K562 (cell line): ENCODE measurements around the gene TIGD1. TPM values are rescaled to one million over a fixed set of nuclear protein-coding genes. Genes with fewer than 3 reads are reported as not detected.

Source experiments
- ATAC-seq: fragments of 200-7000 bp; cut with Tn5 transposase; 3 replicates; pipeline ENCODE4 v1.9.1; 2020; ENCODE audit warnings: moderate library complexity
- BruUV-seq: library from RNA; stranded (reverse); fragments of 400-500 nt; replicated peaks from 2 replicates; lab custom pipeline; 2021; lab: Mats Ljungman, UMichigan
- CTCF ChIA-PET: fragments of 300-600 bp; formaldehyde crosslinking; extraction: SDS; loops from one replicate; lab custom pipeline; 2021; ENCODE audit warnings: low intra/inter-chr PET ratio; lab: Yijun Ruan, JAX
- POLR2A ChIA-PET: fragments of 300-600, 350-650 bp; sonication (Branson Sonifier 250); formaldehyde crosslinking; extraction: SDS; loops from one replicate; lab custom pipeline; 2021; ENCODE audit warnings: antibody characterized with exemption, inconsistent platforms; lab: Yijun Ruan, JAX
- DNase-seq, 4 experiments: peaks; one replicate each; pipeline versions ENCODE4 v3.0.0 to v3.0.0-alpha.2; 2011 to 2018; ENCODE audit warnings: low spot score in 3 of 4, mixed read lengths in 3 of 4; ENCODE audit errors: extremely low read depth in 1 of 4
- FAIRE-seq: peaks from 2 replicates; lab custom pipeline; 2011; peaks lifted over from hg19 to GRCh38; lab: Jason Lieb, UNC
- H2AFZ ChIP-seq: 2 replicates; pipeline ENCODE4 v1.6.0; 2011; ENCODE audit warnings: low read depth, low read length, control low read depth, inconsistent platforms
- H3K27ac ChIP-seq: fragments of 200-600 bp; 3 replicates; pipeline ENCODE4 v1.8.0; 2011; ENCODE audit warnings: low read depth, mild to moderate bottlenecking, control low read depth, inconsistent platforms, low read length, moderate library complexity, mixed read lengths; ENCODE audit errors: extremely low read depth
- H3K27me3 ChIP-seq, 2 experiments: fragments of 300-600 bp in 1 of 2; 2 replicates in 1 of 2; 3 replicates in 1 of 2; pipeline versions ENCODE4 v1.6.0 to v1.8.0; 2011; ENCODE audit warnings: inconsistent platforms in 2 of 2, low read length in 2 of 2, mild to moderate bottlenecking in 1 of 2, mixed read lengths in 1 of 2, moderate library complexity in 1 of 2; ENCODE audit not compliant: control insufficient read depth in 2 of 2, insufficient read depth in 2 of 2
- H3K36me3 ChIP-seq: fragments of 300-600 bp; 3 replicates; pipeline ENCODE4 v1.8.0; 2011; ENCODE audit warnings: mild to moderate bottlenecking, low read length, inconsistent platforms; ENCODE audit not compliant: control insufficient read depth, insufficient read depth
- H3K4me1 ChIP-seq, 2 experiments: fragments of 200-600 bp in 1 of 2; replicated peaks in 1 of 2; 2 replicates in 1 of 2; 3 replicates in 1 of 2; pipeline versions ENCODE4 v1.5.1 to v1.8.0; 2011; ENCODE audit warnings: inconsistent platforms in 2 of 2, low read length in 2 of 2, mild to moderate bottlenecking in 1 of 2, mixed read lengths in 1 of 2, moderate library complexity in 1 of 2; ENCODE audit not compliant: control insufficient read depth in 2 of 2, insufficient read depth in 2 of 2
- H3K4me2 ChIP-seq: 2 replicates; pipeline ENCODE4 v1.6.1; 2011; ENCODE audit warnings: low read length, control low read depth, inconsistent platforms, mixed read lengths; ENCODE audit not compliant: insufficient read depth
- H3K4me3 ChIP-seq: fragments of 200-600 bp; sonication (generic), shearing (Covaris generic); 2 replicates; pipeline ENCODE4 v1.5.1; 2016; ENCODE audit warnings: control low read depth, inconsistent platforms
- H3K79me2 ChIP-seq: fragments of 200-600 bp; 3 replicates; pipeline ENCODE4 v1.8.0; 2011; ENCODE audit warnings: low read length, inconsistent platforms; ENCODE audit not compliant: control insufficient read depth, insufficient read depth
- H3K9ac ChIP-seq, 2 experiments: 2 replicates each; pipeline versions ENCODE4 v1.6.0 to v1.6.1; 2011; ENCODE audit warnings: low read depth in 2 of 2, low read length in 2 of 2, control low read depth in 1 of 2, inconsistent platforms in 1 of 2, mild to moderate bottlenecking in 1 of 2, mixed read lengths in 1 of 2; ENCODE audit not compliant: insufficient read depth in 1 of 2
- H3K9me1 ChIP-seq: one replicate; pipeline ENCODE4 v1.6.0; 2011; ENCODE audit warnings: inconsistent platforms, mild to moderate bottlenecking, low read length, moderate library complexity; ENCODE audit not compliant: control insufficient read depth, insufficient read depth
- H3K9me3 ChIP-seq: replicated peaks from 2 replicates; pipeline ENCODE4 v1.5.1; 2011; ENCODE audit warnings: low read depth, low read length, inconsistent platforms; ENCODE audit not compliant: control insufficient read depth, insufficient read depth
- H4K20me1 ChIP-seq: replicated peaks from 2 replicates; pipeline ENCODE4 v1.6.1; 2011; ENCODE audit warnings: low read length, inconsistent platforms, mixed read lengths; ENCODE audit not compliant: control insufficient read depth, insufficient read depth
- CBFA2T3 ChIP-seq: fragments of 450-650 bp; IDR thresholded peaks from 2 replicates; pipeline ENCODE4 v1.6.1; 2017
- CBX3 ChIP-seq, 2 experiments: IDR thresholded peaks; 1 replicate in 1 of 2; 2 replicates in 1 of 2; pipeline ENCODE4 v1.6.1; 2012; ENCODE audit warnings: inconsistent platforms in 2 of 2, low read length in 2 of 2, borderline replicate concordance in 1 of 2, control low read depth in 1 of 2
- ELF4 ChIP-seq: fragments of 450-650 bp; formaldehyde crosslinking; IDR thresholded peaks from 2 replicates; pipeline ENCODE4 v1.4.0; 2022; ENCODE audit warnings: missing genetic modification characterization
- HLTF ChIP-seq: fragments of 450-650 bp; IDR thresholded peaks from 2 replicates; pipeline ENCODE4 v1.6.1; 2016
- KDM4B ChIP-seq, 2 experiments: fragments of 450-650 bp in 1 of 2; sonication (generic) in 1 of 2; IDR thresholded peaks; 2 replicates each; pipeline ENCODE4 v1.6.1; 2016 to 2017; ENCODE audit warnings: borderline replicate concordance in 2 of 2, antibody characterized with exemption in 1 of 2, low read depth in 1 of 2, mild to moderate bottlenecking in 1 of 2
- NFIX ChIP-seq: fragments of 250-450 bp; sonication (Bioruptor Pico); IDR thresholded peaks from 2 replicates; pipeline ENCODE4 v1.4.0; 2020; ENCODE audit warnings: low read depth, mild to moderate bottlenecking, moderate library complexity
- RAD21 ChIP-seq, 2 experiments: fragments of 250-450 bp in 1 of 2; fragments of 450-650 bp in 1 of 2; sonication (Bioruptor Pico) in 1 of 2; formaldehyde crosslinking in 1 of 2; IDR thresholded peaks in 1 of 2; conservative IDR thresholded peaks in 1 of 2; 2 replicates each; pipeline versions ENCODE4 v1.4.0 to v1.8.0; 2020 to 2022; ENCODE audit warnings: mild to moderate bottlenecking in 2 of 2, moderate library complexity in 1 of 2
- TOE1 ChIP-seq, 2 experiments: fragments of 450-650 bp in 1 of 2; sonication (generic) in 1 of 2; formaldehyde crosslinking in 1 of 2; IDR thresholded peaks; 2 replicates each; pipeline versions ENCODE4 v1.7.1 to v1.8.0; 2016 to 2022; ENCODE audit warnings: borderline replicate concordance in 2 of 2, mild to moderate bottlenecking in 2 of 2, antibody characterized with exemption in 1 of 2, inconsistent platforms in 1 of 2, low read depth in 1 of 2, missing genetic modification reagents in 1 of 2, moderate library complexity in 1 of 2
- TRIM24 ChIP-seq, 2 experiments: fragments of 450-650 bp; IDR thresholded peaks; 2 replicates each; pipeline ENCODE4 v1.6.1; 2016
- ZC3H4 ChIP-seq: sonication (generic); formaldehyde crosslinking; IDR thresholded peaks from 2 replicates; pipeline ENCODE4 v1.9.0; 2021; ENCODE audit warnings: missing genetic modification reagents, borderline replicate concordance
- ZNF146 ChIP-seq: IDR thresholded peaks from one replicate; pipeline ENCODE4 v1.6.1; 2018; ENCODE audit warnings: missing compliant biosample characterization; ENCODE audit not compliant: unreplicated experiment
- ZNF165 ChIP-seq: fragments of 250-450 bp; sonication (Bioruptor Pico); IDR thresholded peaks from 2 replicates; pipeline ENCODE4 v1.4.0; 2020; ENCODE audit warnings: borderline replicate concordance
- ZNF695 ChIP-seq: fragments of 450-650 bp; formaldehyde crosslinking; IDR thresholded peaks from 2 replicates; pipeline ENCODE4 v1.4.0; 2020; ENCODE audit warnings: mild to moderate bottlenecking, moderate library complexity
- WGBS: fragments of 100-300 bp; shearing (Covaris generic); methylation state at CpG from one replicate; pipeline ENCODE4 v1.1.6; 2016; ENCODE audit warnings: low coverage, mixed read lengths; ENCODE audit not compliant: insufficient coverage; ENCODE audit errors: missing lambda C conversion rate; 5-methylcytosine and 5-hydroxymethylcytosine counted together
- in situ Hi-C: fragments of 300-500 bp; cut with MboI; formaldehyde crosslinking; loops from 4 replicates; pipeline ENCODE4 v1.15.0; 2018; ENCODE audit warnings: inconsistent platforms, mixed read lengths
- intact Hi-C: fragments of 100-400 bp; cut with micrococcal nuclease; formaldehyde crosslinking; loops from 2 replicates; pipeline ENCODE4 v1.14.2; 2022
- polyA plus RNA-seq, 8 experiments: library from polyadenylated mRNA; depleted of rRNA in 4 of 8; stranded (reverse) in 5 of 8; unstranded in 3 of 8; fragments of >200 nt; fragmentation: Nextera tagmentation in 2 of 8; fragmentation: Illumina TruSeq in 1 of 8; extraction: Ambion mirVana in 2 of 8; extraction: Trizol in 1 of 8; gene quantifications; 2 replicates each; pipeline versions ENCODE4 v1.2.1 to v1.2.3, GENCODE V29; 2011 to 2014; ENCODE audit warnings: inconsistent platforms in 1 of 8, missing spikeins in 1 of 8
- total RNA-seq, 7 experiments: library from RNA; depleted of rRNA in 6 of 7; stranded (reverse); fragments of >200 nt in 6 of 7; fragmentation: Illumina TruSeq in 2 of 7; extraction: Trizol in 2 of 7; gene quantifications; 2 replicates each; pipeline versions ENCODE4 v1.2.1 to v1.2.3, GENCODE V29; 2011 to 2021; ENCODE audit warnings: low replicate concordance in 1 of 7
- TF ChIP-seq, protein P1 (sequence below): fragments of 250-450 bp; sonication (Bioruptor Pico); IDR thresholded peaks from 2 replicates; pipeline ENCODE4 v1.4.0; 2020; ENCODE audit warnings: mild to moderate bottlenecking, moderate library complexity
- TF ChIP-seq, protein P2 (sequence below): IDR thresholded peaks from 2 replicates; pipeline ENCODE4 v1.6.1; 2011; ENCODE audit not compliant: insufficient read length; ENCODE audit errors: extremely low read depth

Gene TIGD1
- total and polyA plus RNA-seq, 9 of the 15 experiments (the other 6 are each of a cell fraction or from before 2014, with no cell fraction given): 2.0 to 10.1 (median 6.6) TPM

DNA sequence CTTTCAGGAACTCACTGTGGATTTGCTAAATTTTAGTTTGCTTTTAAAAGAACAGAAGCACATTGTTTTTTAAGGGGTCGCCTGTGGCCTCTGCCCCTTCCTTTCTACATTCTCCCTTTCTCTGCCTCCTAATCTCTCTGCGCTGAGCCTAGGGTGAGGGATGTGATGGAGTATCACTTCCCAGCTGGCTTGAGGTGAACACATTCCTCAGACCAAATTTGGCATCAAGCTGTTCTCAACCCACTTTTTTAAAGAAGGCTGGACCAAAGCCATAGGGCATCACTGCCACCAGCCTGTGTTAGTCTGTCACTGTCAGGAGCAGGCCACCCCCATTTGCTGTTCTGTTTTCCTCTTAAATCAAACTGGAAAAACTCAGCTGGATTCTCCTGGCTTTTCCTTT, 27.5 kb upstream of the TIGD1 start (continued):
- no peak for TF ChIP-seq RAD21 (CRISPR knock-in tag; conservative IDR thresholded peaks at IDR 0.05 in 1 of 2, IDR thresholded peaks at IDR 0.05 in 1 of 2)
- no peak for TF ChIP-seq CBX3 (IDR thresholded peaks at IDR 0.05; ENCODE audit: borderline replicate concordance in 1 of 2, low read length in 2 of 2)
- no peak for TF ChIP-seq ZC3H4 (CRISPR knock-in tag)
- TF ChIP-seq, protein P1, sequence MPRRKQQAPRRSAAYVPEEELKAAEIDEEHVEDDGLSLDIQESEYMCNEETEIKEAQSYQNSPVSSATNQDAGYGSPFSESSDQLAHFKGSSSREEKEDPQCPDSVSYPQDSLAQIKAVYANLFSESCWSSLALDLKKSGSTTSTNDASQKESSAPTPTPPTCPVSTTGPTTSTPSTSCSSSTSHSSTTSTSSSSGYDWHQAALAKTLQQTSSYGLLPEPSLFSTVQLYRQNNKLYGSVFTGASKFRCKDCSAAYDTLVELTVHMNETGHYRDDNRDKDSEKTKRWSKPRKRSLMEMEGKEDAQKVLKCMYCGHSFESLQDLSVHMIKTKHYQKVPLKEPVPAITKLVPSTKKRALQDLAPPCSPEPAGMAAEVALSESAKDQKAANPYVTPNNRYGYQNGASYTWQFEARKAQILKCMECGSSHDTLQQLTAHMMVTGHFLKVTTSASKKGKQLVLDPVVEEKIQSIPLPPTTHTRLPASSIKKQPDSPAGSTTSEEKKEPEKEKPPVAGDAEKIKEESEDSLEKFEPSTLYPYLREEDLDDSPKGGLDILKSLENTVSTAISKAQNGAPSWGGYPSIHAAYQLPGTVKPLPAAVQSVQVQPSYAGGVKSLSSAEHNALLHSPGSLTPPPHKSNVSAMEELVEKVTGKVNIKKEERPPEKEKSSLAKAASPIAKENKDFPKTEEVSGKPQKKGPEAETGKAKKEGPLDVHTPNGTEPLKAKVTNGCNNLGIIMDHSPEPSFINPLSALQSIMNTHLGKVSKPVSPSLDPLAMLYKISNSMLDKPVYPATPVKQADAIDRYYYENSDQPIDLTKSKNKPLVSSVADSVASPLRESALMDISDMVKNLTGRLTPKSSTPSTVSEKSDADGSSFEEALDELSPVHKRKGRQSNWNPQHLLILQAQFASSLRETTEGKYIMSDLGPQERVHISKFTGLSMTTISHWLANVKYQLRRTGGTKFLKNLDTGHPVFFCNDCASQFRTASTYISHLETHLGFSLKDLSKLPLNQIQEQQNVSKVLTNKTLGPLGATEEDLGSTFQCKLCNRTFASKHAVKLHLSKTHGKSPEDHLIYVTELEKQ (CRISPR knock-in tag): no peak
- no peak for TF ChIP-seq HLTF

DNA sequence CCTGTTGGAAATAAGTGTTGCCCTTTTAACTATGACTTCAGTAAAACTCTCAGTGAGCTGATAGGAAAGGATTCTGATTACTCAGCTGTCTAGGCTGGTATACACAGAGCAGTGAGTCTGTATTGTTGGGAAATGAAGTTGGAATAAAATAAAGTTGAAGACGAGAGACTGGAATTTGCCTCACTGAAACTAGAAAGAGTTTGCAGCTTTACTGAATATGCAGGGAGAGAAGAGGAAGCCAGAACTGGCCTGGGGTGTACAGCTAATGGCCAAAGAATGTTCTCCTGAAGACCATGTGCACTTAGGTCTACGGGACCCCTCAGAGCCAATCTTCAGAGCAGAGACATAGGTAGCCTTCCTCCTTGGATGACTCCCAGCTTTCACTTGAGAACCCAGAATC, 26.6 kb upstream of the TIGD1 start:
- no peak for DNase-seq
- POLR2A ChIA-PET: interaction anchor here (0.7 to 1.6 kb wide), 2 partner anchors 9 to 1653 kb away, joined by 3 to 4 read pairs; no protein-coding TSS in a partner anchor
- CTCF ChIA-PET: no interaction called here
- no peak for ATAC-seq
- no peaks in the 10 kb centered on the region for H3K9me3 ChIP-seq
- H3K4me2 ChIP-seq: no peak overlapping the region
- no TSS peak for BruUV-seq
- FAIRE-seq: no peak
- no peaks in the 10 kb centered on the region for H3K4me1 ChIP-seq
- H2AFZ ChIP-seq: no peak overlapping the region
- WGBS: 83% methylated on average over 2 of the region's 2 CpGs
- in situ Hi-C loops: no loop called here
- H3K4me3 ChIP-seq: no peak overlapping the region
- no peaks in the 10 kb centered on the region for H3K27me3 ChIP-seq
- no peak overlapping the region for H3K27ac ChIP-seq
- peaks cover 22% of the 10 kb centered on the region; the same call in 2 of the 3 replicates for H3K36me3 ChIP-seq
- H3K79me2 ChIP-seq: no peaks in the 10 kb centered on the region
- H3K9me1 ChIP-seq: no peaks in the 10 kb centered on the region
- no peak overlapping the region for H3K9ac ChIP-seq
- intact Hi-C loops: no loop called here
- no peaks in the 10 kb centered on the region for H4K20me1 ChIP-seq
- TF ChIP-seq KDM4B (IDR thresholded peaks at IDR 0.05; ENCODE audit: borderline replicate concordance in 2 of 2, low read depth in 1 of 2) (no peak), ZNF695 (CRISPR knock-in tag) (no peak), NFIX (no peak), CBFA2T3 (no peak), TOE1 (IDR thresholded peaks at IDR 0.05; ENCODE audit: borderline replicate concordance) (no peak), TOE1 (CRISPR knock-in tag; IDR thresholded peaks at IDR 0.05; ENCODE audit: borderline replicate concordance, low read depth) (no peak), TRIM24 (IDR thresholded peaks at IDR 0.05) (no peak), ZNF146 (CRISPR knock-in tag) (no peak), ZNF165 (CRISPR knock-in tag) (no peak), ELF4 (CRISPR knock-in tag) (no peak)
- TF ChIP-seq, protein P2, sequence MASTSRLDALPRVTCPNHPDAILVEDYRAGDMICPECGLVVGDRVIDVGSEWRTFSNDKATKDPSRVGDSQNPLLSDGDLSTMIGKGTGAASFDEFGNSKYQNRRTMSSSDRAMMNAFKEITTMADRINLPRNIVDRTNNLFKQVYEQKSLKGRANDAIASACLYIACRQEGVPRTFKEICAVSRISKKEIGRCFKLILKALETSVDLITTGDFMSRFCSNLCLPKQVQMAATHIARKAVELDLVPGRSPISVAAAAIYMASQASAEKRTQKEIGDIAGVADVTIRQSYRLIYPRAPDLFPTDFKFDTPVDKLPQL: no peak
